Osteocyte (in vitro differentiated cells): Measurements from ENCODE around the gene GARIN5B. TPM values are rescaled to one million over a fixed set of nuclear protein-coding genes. Genes with fewer than 3 reads are reported as not detected.

Experiments
- DNase-seq: peaks from one replicate; pipeline ENCODE4 v3.0.0; 2021; ENCODE audit warnings: mixed read lengths; ENCODE audit not compliant: unreplicated experiment; ENCODE audit errors: extremely low spot score
- H3K27ac Mint-ChIP-seq: one replicate; pipeline ENCODE4 v1.8.0; 2021; ENCODE audit warnings: mild to moderate bottlenecking, mixed read lengths; ENCODE audit not compliant: unreplicated experiment
- H3K27me3 Mint-ChIP-seq: one replicate; pipeline ENCODE4 v1.8.0; 2021; ENCODE audit warnings: mixed read lengths; ENCODE audit not compliant: unreplicated experiment
- H3K36me3 Mint-ChIP-seq: one replicate; pipeline ENCODE4 v1.8.0; 2021; ENCODE audit warnings: mixed read lengths; ENCODE audit not compliant: unreplicated experiment
- H3K4me1 Mint-ChIP-seq: one replicate; pipeline ENCODE4 v1.8.0; 2021; ENCODE audit warnings: mixed read lengths; ENCODE audit not compliant: unreplicated experiment
- H3K4me3 Mint-ChIP-seq: one replicate; pipeline ENCODE4 v1.8.0; 2021; ENCODE audit warnings: mild to moderate bottlenecking, moderate library complexity, mixed read lengths; ENCODE audit not compliant: unreplicated experiment
- H3K9me3 Mint-ChIP-seq: one replicate; pipeline ENCODE4 v1.8.0; 2021; ENCODE audit warnings: mixed read lengths; ENCODE audit not compliant: unreplicated experiment
- CTCF ChIP-seq: fragments of 200-600 bp; sonication (generic); IDR thresholded peaks from 2 replicates; pipeline ENCODE4 v1.5.0; 2021; ENCODE audit warnings: antibody characterized with exemption, mild to moderate bottlenecking, moderate library complexity
- total RNA-seq: library from RNA; stranded (reverse); gene quantifications from 2 replicates; pipeline ENCODE4 v1.2.1, GENCODE V29; 2021

The GARIN5B gene
- total RNA-seq, 1 donor from 2014 or later, result not detected

DNA sequence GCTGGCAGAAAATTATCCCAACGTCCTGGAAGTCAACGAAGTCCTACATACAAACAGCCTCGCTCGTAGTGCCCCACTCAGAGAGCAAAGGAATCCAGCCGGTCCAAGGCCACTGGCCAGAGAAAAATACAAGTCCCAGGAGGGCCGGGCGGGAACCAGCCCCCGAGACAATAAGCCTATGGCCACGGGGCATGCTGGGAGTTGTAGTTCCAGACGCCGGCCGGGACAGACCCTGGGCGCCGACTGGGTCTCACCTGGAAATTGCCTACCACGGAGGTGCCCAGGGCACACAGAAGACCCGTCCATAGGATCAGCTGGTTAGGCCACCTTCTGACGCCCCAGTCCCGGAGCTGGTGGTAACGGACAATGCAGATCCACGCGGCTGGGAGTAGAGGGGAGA is 43.3 kb downstream of the GARIN5B start:
- peak overlapping the region; percentile 38 for H3K4me3 Mint-ChIP-seq
- no peak overlapping the region for H3K27ac Mint-ChIP-seq
- peaks cover 6% of the 10 kb centered on the region for H3K4me1 Mint-ChIP-seq
- peaks cover 7% of the 10 kb centered on the region for H3K27me3 Mint-ChIP-seq
- DNase-seq, result no peak
- H3K36me3 Mint-ChIP-seq, result no peaks in the 10 kb centered on the region
- TF ChIP-seq CTCF, result no peak
- H3K9me3 Mint-ChIP-seq, result no peaks in the 10 kb centered on the region

GRCh38 chr19:55316646-55317045 is 46.4 kb downstream of the GARIN5B start:
- Mint-ChIP-seq H3K27me3 (peaks cover 4% of the 10 kb centered on the region), H3K27ac (no peak overlapping the region), H3K9me3 (no peaks in the 10 kb centered on the region), H3K36me3 (no peaks in the 10 kb centered on the region), H3K4me1 (peaks cover 6% of the 10 kb centered on the region), H3K4me3 (no peak overlapping the region)
- TF ChIP-seq CTCF, result no peak
- DNase-seq, result no peak

GRCh38 chr19:55315956-55316525 is 47.0 kb downstream of the GARIN5B start:
- Mint-ChIP-seq H3K36me3 (no peaks in the 10 kb centered on the region), H3K4me1 (peaks cover 6% of the 10 kb centered on the region), H3K9me3 (no peaks in the 10 kb centered on the region), H3K4me3 (no peak overlapping the region), H3K27me3 (peaks cover 4% of the 10 kb centered on the region), H3K27ac (no peak overlapping the region)
- DNase-seq, result no peak
- TF ChIP-seq CTCF, result no peak

DNA sequence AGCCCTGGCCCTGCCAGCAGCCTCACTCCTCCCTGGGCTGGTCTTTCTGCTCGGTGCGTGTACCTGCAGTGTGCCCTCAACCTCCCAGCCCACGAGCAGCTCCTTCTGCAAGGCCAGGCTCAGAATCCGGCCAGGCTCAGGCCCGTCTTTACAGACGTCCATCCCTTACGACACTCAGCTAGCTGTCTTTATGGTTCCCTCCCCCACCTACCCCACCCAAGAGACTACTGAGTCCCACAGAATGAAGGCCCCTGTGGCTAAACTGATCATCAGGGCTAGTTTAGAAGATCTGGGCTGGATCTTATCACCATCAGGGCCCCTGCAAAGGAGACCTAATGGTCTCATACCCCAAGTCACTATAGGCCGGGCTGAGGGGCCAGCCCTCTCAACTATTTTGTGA is 48.7 kb downstream of the GARIN5B start:
- Mint-ChIP-seq H3K27me3 (no peaks in the 10 kb centered on the region), H3K27ac (no peak overlapping the region), H3K9me3 (no peaks in the 10 kb centered on the region), H3K36me3 (peaks cover 2% of the 10 kb centered on the region), H3K4me3 (no peak overlapping the region), H3K4me1 (no peaks in the 10 kb centered on the region)
- no peak for DNase-seq
- TF ChIP-seq CTCF, result no peak

GRCh38 chr19:55312621-55313512 is 50.2 kb downstream of the GARIN5B start:
- no peak for DNase-seq
- no peaks in the 10 kb centered on the region for H3K27me3 Mint-ChIP-seq
- TF ChIP-seq CTCF, result no peak
- H3K9me3 Mint-ChIP-seq, result no peaks in the 10 kb centered on the region
- no peak overlapping the region for H3K4me3 Mint-ChIP-seq
- H3K27ac Mint-ChIP-seq, result no peak overlapping the region
- no peaks in the 10 kb centered on the region for H3K4me1 Mint-ChIP-seq
- peaks cover 9% of the 10 kb centered on the region for H3K36me3 Mint-ChIP-seq
